ENCODE results near the gene GCKR. TPM values are rescaled to one million over a fixed set of nuclear protein-coding genes. Genes with fewer than 3 reads are reported as not detected.
"Not testable (repeated sequence)": the region's sequence is repeated elsewhere in the genome, so short reads cannot be mapped to it uniquely, and the experiment has no call there.

GCKR gene
- total and polyA plus RNA-seq, 2 donors: 0.18 TPM; not detected in 1

GRCh38 chr2:27551514-27551913, 54.9 kb downstream of the GCKR start:
- DNase-seq (ENCODE audit: low read depth in 6 of 9, low spot score in 9 of 9): no peak
- Histone ChIP-seq H3K36me3 (ENCODE audit: control insufficient read depth in 2 of 2, insufficient read depth in 2 of 2, low read length in 1 of 2) (no peaks in the 10 kb centered on the region), H3K27me3 (ENCODE audit: control insufficient read depth in 2 of 2, insufficient read depth in 1 of 2, low read length in 1 of 2) (peaks cover 0 to 4% of the 10 kb centered on the region in 2 donors), H3K4me1 (ENCODE audit: control insufficient read depth in 2 of 2, insufficient read depth in 2 of 2, low read length in 2 of 2) (no peaks in the 10 kb centered on the region), H3K27ac (ENCODE audit: low read depth in 1 of 2, low read length in 1 of 2) (no peak overlapping the region), H3K4me3 (ENCODE audit: low read length in 2 of 2) (no peak overlapping the region), H3K9me3 (ENCODE audit: control insufficient read depth in 2 of 2, insufficient read depth in 1 of 2, low read length in 1 of 2) (no peaks in the 10 kb centered on the region)
- WGBS: 96% methylated on average over 1 of the region's 1 CpG

- no peaks in the 10 kb centered on the region for H3K4me1 ChIP-seq (ENCODE audit: control insufficient read depth in 2 of 2, insufficient read depth in 2 of 2, low read length in 2 of 2)
- H3K36me3 ChIP-seq (ENCODE audit: control insufficient read depth in 2 of 2, insufficient read depth in 2 of 2, low read length in 1 of 2): no peaks in the 10 kb centered on the region
- no peak overlapping the region for H3K27ac ChIP-seq (ENCODE audit: low read depth in 1 of 2, low read length in 1 of 2)
- DNase-seq (ENCODE audit: low read depth in 6 of 9, low spot score in 9 of 9): no peak
- H3K27me3 ChIP-seq (ENCODE audit: control insufficient read depth in 2 of 2, insufficient read depth in 1 of 2, low read length in 1 of 2): peaks cover 0 to 4% of the 10 kb centered on the region in 2 donors
- H3K9me3 ChIP-seq (ENCODE audit: control insufficient read depth in 2 of 2, insufficient read depth in 1 of 2, low read length in 1 of 2): no peaks in the 10 kb centered on the region
- H3K4me3 ChIP-seq (ENCODE audit: low read length in 2 of 2): no peak overlapping the region
- 93% methylated on average over 2 of the region's 2 CpGs for WGBS
Measured at GRCh38 chr2:27552941-27553340, 56.3 kb downstream of the GCKR start.

GRCh38 chr2:27554451-27554850, 57.8 kb downstream of the GCKR start:
- not testable (repeated sequence) for H3K36me3 ChIP-seq (ENCODE audit: control insufficient read depth in 2 of 2, insufficient read depth in 2 of 2, low read length in 1 of 2); H3K27me3 ChIP-seq (ENCODE audit: control insufficient read depth in 2 of 2, insufficient read depth in 1 of 2, low read length in 1 of 2); H3K9me3 ChIP-seq (ENCODE audit: control insufficient read depth in 2 of 2, insufficient read depth in 1 of 2, low read length in 1 of 2); H3K4me3 ChIP-seq (ENCODE audit: low read length in 2 of 2); DNase-seq (ENCODE audit: low read depth in 6 of 9, low spot score in 9 of 9); H3K27ac ChIP-seq (ENCODE audit: low read depth in 1 of 2, low read length in 1 of 2); H3K4me1 ChIP-seq (ENCODE audit: control insufficient read depth in 2 of 2, insufficient read depth in 2 of 2, low read length in 2 of 2)
- WGBS: 91% methylated on average over 3 of the region's 3 CpGs

GRCh38 chr2:27559228-27559627, 62.6 kb downstream of the GCKR start:
- WGBS: 95% methylated on average over 2 of the region's 2 CpGs
- H3K27ac ChIP-seq (ENCODE audit: low read depth in 1 of 2, low read length in 1 of 2): no peak overlapping the region
- no peaks in the 10 kb centered on the region for H3K27me3 ChIP-seq (ENCODE audit: control insufficient read depth in 2 of 2, insufficient read depth in 1 of 2, low read length in 1 of 2)

GRCh38 chr2:27561060-27561459, 64.4 kb downstream of the GCKR start:
- H3K9me3 ChIP-seq (ENCODE audit: control insufficient read depth in 2 of 2, insufficient read depth in 1 of 2, low read length in 1 of 2): no peaks in the 10 kb centered on the region
- H3K27me3 ChIP-seq (ENCODE audit: control insufficient read depth in 2 of 2, insufficient read depth in 1 of 2, low read length in 1 of 2): no peaks in the 10 kb centered on the region
- H3K4me1 ChIP-seq (ENCODE audit: control insufficient read depth in 2 of 2, insufficient read depth in 2 of 2, low read length in 2 of 2): no peaks in the 10 kb centered on the region
- WGBS: 97% methylated on average over 2 of the region's 2 CpGs
- H3K27ac ChIP-seq (ENCODE audit: low read depth in 1 of 2, low read length in 1 of 2): no peak overlapping the region
- H3K4me3 ChIP-seq (ENCODE audit: low read length in 2 of 2): no peak overlapping the region
- no peaks in the 10 kb centered on the region for H3K36me3 ChIP-seq (ENCODE audit: control insufficient read depth in 2 of 2, insufficient read depth in 2 of 2, low read length in 1 of 2)
- DNase-seq (ENCODE audit: low read depth in 6 of 9, low spot score in 9 of 9): no peak

More at GRCh38 chr2:27559228-27559627, 62.6 kb downstream of the GCKR start:
- no peaks in the 10 kb centered on the region for H3K4me1 ChIP-seq (ENCODE audit: control insufficient read depth in 2 of 2, insufficient read depth in 2 of 2, low read length in 2 of 2)
- no peak for DNase-seq (ENCODE audit: low read depth in 6 of 9, low spot score in 9 of 9)
- no peaks in the 10 kb centered on the region for H3K36me3 ChIP-seq (ENCODE audit: control insufficient read depth in 2 of 2, insufficient read depth in 2 of 2, low read length in 1 of 2)
- H3K9me3 ChIP-seq (ENCODE audit: control insufficient read depth in 2 of 2, insufficient read depth in 1 of 2, low read length in 1 of 2): no peaks in the 10 kb centered on the region
- no peak overlapping the region for H3K4me3 ChIP-seq (ENCODE audit: low read length in 2 of 2)

- Histone ChIP-seq H3K27ac (ENCODE audit: low read depth in 1 of 2, low read length in 1 of 2) (no peak overlapping the region), H3K36me3 (ENCODE audit: control insufficient read depth in 2 of 2, insufficient read depth in 2 of 2, low read length in 1 of 2) (no peaks in the 10 kb centered on the region), H3K4me3 (ENCODE audit: low read length in 2 of 2) (no peak overlapping the region), H3K4me1 (ENCODE audit: control insufficient read depth in 2 of 2, insufficient read depth in 2 of 2, low read length in 2 of 2) (no peaks in the 10 kb centered on the region), H3K9me3 (ENCODE audit: control insufficient read depth in 2 of 2, insufficient read depth in 1 of 2, low read length in 1 of 2) (no peaks in the 10 kb centered on the region), H3K27me3 (ENCODE audit: control insufficient read depth in 2 of 2, insufficient read depth in 1 of 2, low read length in 1 of 2) (peaks cover 0 to 7% of the 10 kb centered on the region in 2 donors)
- WGBS: 81% methylated on average over 2 of the region's 2 CpGs
- DNase-seq (ENCODE audit: low read depth in 6 of 9, low spot score in 9 of 9): no peak
Measured at GRCh38 chr2:27566628-27567027, 70.0 kb downstream of the GCKR start.

- Histone ChIP-seq H3K36me3 (ENCODE audit: control insufficient read depth in 2 of 2, insufficient read depth in 2 of 2, low read length in 1 of 2) (no peaks in the 10 kb centered on the region), H3K4me3 (ENCODE audit: low read length in 2 of 2) (no peak overlapping the region), H3K27me3 (ENCODE audit: control insufficient read depth in 2 of 2, insufficient read depth in 1 of 2, low read length in 1 of 2) (peaks cover 0 to 7% of the 10 kb centered on the region in 2 donors), H3K9me3 (ENCODE audit: control insufficient read depth in 2 of 2, insufficient read depth in 1 of 2, low read length in 1 of 2) (no peaks in the 10 kb centered on the region), H3K27ac (ENCODE audit: low read depth in 1 of 2, low read length in 1 of 2) (no peak overlapping the region), H3K4me1 (ENCODE audit: control insufficient read depth in 2 of 2, insufficient read depth in 2 of 2, low read length in 2 of 2) (no peaks in the 10 kb centered on the region)
- no peak for DNase-seq (ENCODE audit: low read depth in 6 of 9, low spot score in 9 of 9)
- WGBS: 63% methylated on average over 2 of the region's 2 CpGs
Measured at GRCh38 chr2:27569398-27569797, 72.8 kb downstream of the GCKR start.

- no peak overlapping the region for H3K27ac ChIP-seq (ENCODE audit: low read depth in 1 of 2, low read length in 1 of 2)
Measured at GRCh38 chr2:27571197-27571596, 74.6 kb downstream of the GCKR start.

GRCh38 chr2:27571681-27572080, 75.0 kb downstream of the GCKR start:
- 91% methylated on average over 1 of the region's 1 CpG for WGBS
- no peaks in the 10 kb centered on the region for H3K36me3 ChIP-seq (ENCODE audit: control insufficient read depth in 2 of 2, insufficient read depth in 2 of 2, low read length in 1 of 2)
- H3K27me3 ChIP-seq (ENCODE audit: control insufficient read depth in 2 of 2, insufficient read depth in 1 of 2, low read length in 1 of 2): peaks cover 0 to 5% of the 10 kb centered on the region in 2 donors
- H3K4me3 ChIP-seq (ENCODE audit: low read length in 2 of 2): no peak overlapping the region
- no peaks in the 10 kb centered on the region for H3K4me1 ChIP-seq (ENCODE audit: control insufficient read depth in 2 of 2, insufficient read depth in 2 of 2, low read length in 2 of 2)
- H3K27ac ChIP-seq (ENCODE audit: low read depth in 1 of 2, low read length in 1 of 2): no peak overlapping the region
- H3K9me3 ChIP-seq (ENCODE audit: control insufficient read depth in 2 of 2, insufficient read depth in 1 of 2, low read length in 1 of 2): no peaks in the 10 kb centered on the region
- DNase-seq (ENCODE audit: low read depth in 6 of 9, low spot score in 9 of 9): no peak

More at GRCh38 chr2:27571197-27571596, 74.6 kb downstream of the GCKR start:
- Histone ChIP-seq H3K36me3 (ENCODE audit: control insufficient read depth in 2 of 2, insufficient read depth in 2 of 2, low read length in 1 of 2) (no peaks in the 10 kb centered on the region), H3K9me3 (ENCODE audit: control insufficient read depth in 2 of 2, insufficient read depth in 1 of 2, low read length in 1 of 2) (no peaks in the 10 kb centered on the region), H3K4me3 (ENCODE audit: low read length in 2 of 2) (no peak overlapping the region), H3K4me1 (ENCODE audit: control insufficient read depth in 2 of 2, insufficient read depth in 2 of 2, low read length in 2 of 2) (no peaks in the 10 kb centered on the region), H3K27me3 (ENCODE audit: control insufficient read depth in 2 of 2, insufficient read depth in 1 of 2, low read length in 1 of 2) (peaks cover 0 to 6% of the 10 kb centered on the region in 2 donors)
- no peak for DNase-seq (ENCODE audit: low read depth in 6 of 9, low spot score in 9 of 9)
- WGBS: 72% methylated on average over 3 of the region's 3 CpGs

GRCh38 chr2:27572439-27572838, 75.8 kb downstream of the GCKR start:
- no peak for DNase-seq (ENCODE audit: low read depth in 6 of 9, low spot score in 9 of 9)
- no peaks in the 10 kb centered on the region for H3K27me3 ChIP-seq (ENCODE audit: control insufficient read depth in 2 of 2, insufficient read depth in 1 of 2, low read length in 1 of 2)
- H3K4me3 ChIP-seq (ENCODE audit: low read length in 2 of 2): no peak overlapping the region
- WGBS: 87% methylated on average over 2 of the region's 2 CpGs
- H3K36me3 ChIP-seq (ENCODE audit: control insufficient read depth in 2 of 2, insufficient read depth in 2 of 2, low read length in 1 of 2): no peaks in the 10 kb centered on the region
- no peaks in the 10 kb centered on the region for H3K4me1 ChIP-seq (ENCODE audit: control insufficient read depth in 2 of 2, insufficient read depth in 2 of 2, low read length in 2 of 2)
- no peaks in the 10 kb centered on the region for H3K9me3 ChIP-seq (ENCODE audit: control insufficient read depth in 2 of 2, insufficient read depth in 1 of 2, low read length in 1 of 2)
- H3K27ac ChIP-seq (ENCODE audit: low read depth in 1 of 2, low read length in 1 of 2): no peak overlapping the region

Measured in thymus (tissue), 11 donors.